ENCODE data around the gene SNX9.
A peak's percentile ranks its signal among the peaks of the same experiment; 100 is the strongest.

Gene SNX9

GRCh38 chr6:157980288-157981131 lies 157.5 kb downstream of the SNX9 start:
- DNase-seq (ENCODE audit: low read depth) = no peak
- no peak for TF ChIP-seq CTCF (IDR thresholded peaks at IDR 0.05; ENCODE audit: low read depth, low read length, missing control alignments)
- peak overlapping the region; percentile 83 for H3K4me3 ChIP-seq (ENCODE audit: low read depth, low read length)

- no peak for DNase-seq (ENCODE audit: low read depth)
- no peak for TF ChIP-seq CTCF (IDR thresholded peaks at IDR 0.05; ENCODE audit: low read depth, low read length, missing control alignments)
Measured at GRCh38 chr6:157981132-157981394, 158.0 kb downstream of the SNX9 start.

GRCh38 chr6:157981395-157982101 lies 158.5 kb downstream of the SNX9 start, which contains the start of gene SYNJ2:
Gene SYNJ2, plus strand, starts transcription at chr6:157981863. Its CDS starts 99 bp downstream, at chr6:157981962.
- peak; percentile 22 for DNase-seq (ENCODE audit: low read depth)

More at GRCh38 chr6:157981132-157981394, 158.0 kb downstream of the SNX9 start:
- peak overlapping the region; percentile 83 for H3K4me3 ChIP-seq (ENCODE audit: low read depth, low read length)

DNA sequence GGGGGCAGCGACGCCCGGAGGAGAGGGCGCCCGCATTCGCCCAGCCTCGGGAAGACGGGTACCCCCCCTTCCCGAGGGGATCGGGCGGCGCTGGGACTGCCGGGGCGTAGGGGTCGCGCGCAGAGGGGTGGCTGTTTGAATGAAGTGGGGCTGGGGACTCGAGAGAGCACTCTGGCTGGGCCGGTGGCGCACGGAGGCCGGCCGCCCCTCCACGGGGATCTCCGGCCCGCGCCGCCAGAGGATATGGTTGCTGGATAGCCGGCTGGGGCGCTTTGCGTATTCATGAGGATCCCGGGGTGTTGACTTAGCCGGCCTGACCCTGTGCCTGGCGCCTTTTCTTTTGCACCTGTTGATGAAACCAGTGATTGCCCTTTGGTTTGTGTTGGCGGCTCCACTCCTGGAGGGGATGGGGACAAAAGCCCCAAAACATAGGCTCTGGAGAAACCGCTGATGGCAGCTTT lies 159.1 kb downstream of the SNX9 start:
- TF ChIP-seq CTCF (IDR thresholded peaks at IDR 0.05; ENCODE audit: low read depth, low read length, missing control alignments) = no peak
- no peak for DNase-seq (ENCODE audit: low read depth)

More at GRCh38 chr6:157981395-157982101, 158.5 kb downstream of the SNX9 start, which contains the start of gene SYNJ2:
- peak within 1 kb of the TSS; percentile 83 for H3K4me3 ChIP-seq (ENCODE audit: low read depth, low read length)
- peak; percentile 48 for TF ChIP-seq CTCF (IDR thresholded peaks at IDR 0.05; ENCODE audit: low read depth, low read length, missing control alignments)

GRCh38 chr6:157982563-157983405 lies 159.7 kb downstream of the SNX9 start:
- no peak for DNase-seq (ENCODE audit: low read depth)
- peak; percentile 21 for TF ChIP-seq CTCF (IDR thresholded peaks at IDR 0.05; ENCODE audit: low read depth, low read length, missing control alignments)

More for the DNA sequence above, 159.1 kb downstream of the SNX9 start:
- H3K4me3 ChIP-seq (ENCODE audit: low read depth, low read length) = peak overlapping the region; percentile 83

GRCh38 chr6:157983406-157984119 lies 160.5 kb downstream of the SNX9 start:
- TF ChIP-seq CTCF (IDR thresholded peaks at IDR 0.05; ENCODE audit: low read depth, low read length, missing control alignments) = no peak
- DNase-seq (ENCODE audit: low read depth) = no peak
- no peak overlapping the region for H3K4me3 ChIP-seq (ENCODE audit: low read depth, low read length)

More at GRCh38 chr6:157982563-157983405, 159.7 kb downstream of the SNX9 start:
- peak overlapping the region; percentile 83 for H3K4me3 ChIP-seq (ENCODE audit: low read depth, low read length)
